PC-9 (cell line): ENCODE data around the gene OGFRL1. TPM values are rescaled to one million over a fixed set of nuclear protein-coding genes. Genes with fewer than 3 reads are reported as not detected.

Experiments used
- BruUV-seq: library from RNA; stranded (reverse); fragments of 400-500 nt; replicated peaks from 2 replicates; lab custom pipeline; 2021; lab: Mats Ljungman, UMichigan
- CTCF ChIA-PET: fragments of 300-600 bp; sonication (Branson Sonifier 250); formaldehyde crosslinking; loops from one replicate; lab custom pipeline; 2022; ENCODE audit warnings: antibody characterized with exemption; lab: Charles Lee
- POLR2A ChIA-PET: fragments of 300-600 bp; sonication (Branson Sonifier 250); formaldehyde crosslinking; loops from one replicate; lab custom pipeline; 2022; ENCODE audit warnings: antibody characterized with exemption; ENCODE audit not compliant: unreplicated experiment; lab: Charles Lee
- DNase-seq, 2 experiments: peaks; one replicate each; pipeline versions ENCODE4 v3.0.0 to v3.0.0-alpha.2; 2015 to 2022; ENCODE audit warnings: mixed read lengths in 1 of 2
- H2AFZ ChIP-seq: fragments of 200-600 bp; sonication (generic); 2 replicates; pipeline ENCODE4 v1.8.1; 2017; ENCODE audit warnings: antibody characterized with exemption
- H3F3A ChIP-seq: fragments of 200-600 bp; sonication (generic); 2 replicates; pipeline ENCODE4 v1.8.1; 2017; ENCODE audit warnings: antibody characterized with exemption, mild to moderate bottlenecking, low read depth; ENCODE audit not compliant: insufficient read depth
- H3K27ac ChIP-seq: fragments of 200-600 bp; sonication (generic); 2 replicates; pipeline ENCODE4 v1.6.1; 2016; ENCODE audit warnings: mixed run types
- H3K27me3 ChIP-seq: fragments of 200-600 bp; sonication (generic); 2 replicates; pipeline ENCODE4 v1.6.1; 2016; ENCODE audit warnings: low read depth, mixed run types; ENCODE audit not compliant: insufficient read depth
- H3K36me3 ChIP-seq: fragments of 200-600 bp; sonication (generic); 2 replicates; pipeline ENCODE4 v1.6.1; 2016; ENCODE audit warnings: low read depth, mixed run types
- H3K4me1 ChIP-seq: fragments of 200-600 bp; sonication (generic); replicated peaks from 2 replicates; pipeline ENCODE4 v1.6.1; 2016; ENCODE audit warnings: mixed run types; ENCODE audit not compliant: insufficient read depth
- H3K4me2 ChIP-seq: fragments of 200-600 bp; sonication (generic); 2 replicates; pipeline ENCODE4 v1.6.1; 2017; ENCODE audit warnings: mixed run types
- H3K4me3 ChIP-seq: fragments of 200-600 bp; sonication (generic); 2 replicates; pipeline ENCODE4 v1.6.1; 2016; ENCODE audit warnings: mixed run types
- H3K79me2 ChIP-seq: fragments of 200-600 bp; sonication (generic); 2 replicates; pipeline ENCODE4 v1.6.1; 2017; ENCODE audit warnings: low read depth, mixed run types
- H3K9me2 ChIP-seq: fragments of 200-600 bp; sonication (generic); 2 replicates; pipeline ENCODE4 v1.8.1; 2017; ENCODE audit warnings: mild to moderate bottlenecking; ENCODE audit not compliant: insufficient read depth
- H3K9me3 ChIP-seq: fragments of 200-600 bp; sonication (generic); 2 replicates; pipeline ENCODE4 v1.8.1; 2016; ENCODE audit warnings: low read depth; ENCODE audit not compliant: insufficient read depth
- H4K20me1 ChIP-seq: fragments of 200-600 bp; sonication (generic); 2 replicates; pipeline ENCODE4 v1.8.1; 2017; ENCODE audit not compliant: insufficient read depth
- EZH2 ChIP-seq: fragments of 200-600 bp; sonication (generic); IDR thresholded peaks from 2 replicates; pipeline ENCODE4 v1.8.0; 2017; ENCODE audit warnings: antibody characterized with exemption, low read depth
- intact Hi-C: fragments of 100-400 bp; cut with micrococcal nuclease; formaldehyde crosslinking; loops from one replicate; pipeline ENCODE4 v1.10.0; 2022; ENCODE audit not compliant: unreplicated experiment
- total RNA-seq: library from RNA; stranded (reverse); gene quantifications from 2 replicates; pipeline ENCODE4 v1.2.3, GENCODE V29; 2021
- TF ChIP-seq, protein P1 (sequence below): fragments of 200-600 bp; sonication (generic); conservative IDR thresholded peaks from 2 replicates; pipeline ENCODE4 v1.6.1; 2017; ENCODE audit warnings: mixed run types, antibody characterized with exemption, mild to moderate bottlenecking, moderate library complexity

OGFRL1 gene
- total RNA-seq, 1 experiment from 2014 or later = 11.0 TPM

DNA sequence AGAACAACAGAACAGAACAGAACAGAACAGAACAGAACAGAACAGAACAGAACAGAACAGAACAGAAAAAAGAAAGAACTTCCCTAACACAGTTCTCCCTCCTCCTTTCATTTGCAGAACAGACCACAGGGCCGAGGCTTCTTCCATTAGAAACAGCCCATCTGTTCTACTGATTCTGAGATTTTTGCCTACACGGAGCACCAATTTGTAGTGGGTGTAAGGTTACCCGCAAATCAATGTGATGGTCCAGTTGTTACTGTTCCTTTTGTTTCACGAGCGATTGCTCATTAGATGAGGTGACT lies 734 bp upstream of the OGFRL1 start:
- peak overlapping the region; percentile 80 for H3K4me3 ChIP-seq
- peak overlapping the region; percentile 92 for H2AFZ ChIP-seq
- BruUV-seq = no TSS peak
- no peaks in the 10 kb centered on the region for H3K9me3 ChIP-seq
- H3K27ac ChIP-seq = no peak overlapping the region
- no peak for DNase-seq
- no peaks in the 10 kb centered on the region for H3K36me3 ChIP-seq
- H3F3A ChIP-seq = peaks cover 16% of the 10 kb centered on the region; the same call in 1 of the 2 replicates
- peaks cover 16% of the 10 kb centered on the region; the same call in 1 of the 2 replicates for H3K79me2 ChIP-seq
- H3K4me2 ChIP-seq = peak overlapping the region; percentile 88
- H4K20me1 ChIP-seq = no peaks in the 10 kb centered on the region
- intact Hi-C loops = loop anchor here (5.0 kb wide), 2 partner anchors 44 to 96 kb away; no protein-coding TSS in a partner anchor
- peaks cover 24% of the 10 kb centered on the region for H3K4me1 ChIP-seq
- POLR2A ChIA-PET = interaction anchor here (0.5 to 0.7 kb wide), 5 partner anchors 85 to 191 kb away, joined by 3 to 9 read pairs (median 5); no protein-coding TSS in a partner anchor
- H3K27me3 ChIP-seq = no peaks in the 10 kb centered on the region
- CTCF ChIA-PET = interaction anchor here (0.6 kb wide), 1 partner anchor 38 kb away, joined by 3 read pairs; no protein-coding TSS in a partner anchor
- H3K9me2 ChIP-seq = no peaks in the 10 kb centered on the region
- TF ChIP-seq EZH2 = no peak
- TF ChIP-seq, protein P1, sequence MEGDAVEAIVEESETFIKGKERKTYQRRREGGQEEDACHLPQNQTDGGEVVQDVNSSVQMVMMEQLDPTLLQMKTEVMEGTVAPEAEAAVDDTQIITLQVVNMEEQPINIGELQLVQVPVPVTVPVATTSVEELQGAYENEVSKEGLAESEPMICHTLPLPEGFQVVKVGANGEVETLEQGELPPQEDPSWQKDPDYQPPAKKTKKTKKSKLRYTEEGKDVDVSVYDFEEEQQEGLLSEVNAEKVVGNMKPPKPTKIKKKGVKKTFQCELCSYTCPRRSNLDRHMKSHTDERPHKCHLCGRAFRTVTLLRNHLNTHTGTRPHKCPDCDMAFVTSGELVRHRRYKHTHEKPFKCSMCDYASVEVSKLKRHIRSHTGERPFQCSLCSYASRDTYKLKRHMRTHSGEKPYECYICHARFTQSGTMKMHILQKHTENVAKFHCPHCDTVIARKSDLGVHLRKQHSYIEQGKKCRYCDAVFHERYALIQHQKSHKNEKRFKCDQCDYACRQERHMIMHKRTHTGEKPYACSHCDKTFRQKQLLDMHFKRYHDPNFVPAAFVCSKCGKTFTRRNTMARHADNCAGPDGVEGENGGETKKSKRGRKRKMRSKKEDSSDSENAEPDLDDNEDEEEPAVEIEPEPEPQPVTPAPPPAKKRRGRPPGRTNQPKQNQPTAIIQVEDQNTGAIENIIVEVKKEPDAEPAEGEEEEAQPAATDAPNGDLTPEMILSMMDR = no peak

DNA sequence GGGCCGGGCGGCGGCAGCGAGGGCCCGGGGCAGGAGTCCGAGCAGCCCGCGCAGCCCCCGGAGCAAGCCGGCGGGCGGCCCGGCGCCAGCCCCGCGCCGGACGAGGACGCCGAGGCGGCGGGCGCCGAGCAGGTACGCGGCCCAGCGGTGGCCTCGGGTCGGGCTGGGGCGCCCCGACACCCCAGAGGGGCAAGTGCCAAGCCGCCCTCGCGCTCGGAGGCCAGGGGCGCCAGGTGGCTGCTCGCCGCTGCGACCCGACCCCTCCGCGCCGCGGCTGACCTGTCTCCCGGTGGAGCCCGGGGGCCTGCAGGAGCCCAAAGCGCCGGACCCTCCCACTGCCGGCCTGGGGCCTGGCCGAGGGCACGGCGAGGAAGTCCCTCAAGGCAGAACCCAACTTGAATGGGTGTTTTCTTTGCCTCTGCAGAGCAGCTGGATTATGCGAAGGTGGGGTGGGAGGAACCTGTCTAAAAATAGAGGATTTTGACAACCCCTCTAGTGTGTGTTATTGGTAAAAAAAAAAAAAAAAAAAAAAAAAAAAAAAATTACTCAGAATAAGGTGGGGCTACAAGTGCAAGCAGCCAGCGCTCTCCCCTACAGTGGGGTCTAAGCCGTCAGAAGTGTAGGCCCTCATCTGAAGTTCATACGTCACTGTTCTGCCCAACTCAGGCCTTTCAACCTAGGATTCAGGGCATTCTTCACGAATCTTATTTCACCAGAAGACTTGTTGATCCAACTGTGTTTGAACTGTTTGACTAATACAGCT lies 609 bp downstream of the OGFRL1 start:
- H3K9me2 ChIP-seq = no peaks in the 10 kb centered on the region
- DNase-seq = peak in 1 of 2 experiments; percentile 27
- H3K27ac ChIP-seq = no peak overlapping the region
- H3K4me1 ChIP-seq = peaks cover 28% of the 10 kb centered on the region
- peak overlapping the region; percentile 88 for H3K4me2 ChIP-seq
- peak overlapping the region; percentile 80 for H3K4me3 ChIP-seq
- no peaks in the 10 kb centered on the region for H3K9me3 ChIP-seq
- H3F3A ChIP-seq = peaks cover 16% of the 10 kb centered on the region; the same call in 1 of the 2 replicates
- no peak for TF ChIP-seq EZH2
- TF ChIP-seq, protein P1 = no peak
- H3K79me2 ChIP-seq = peaks cover 16% of the 10 kb centered on the region; the same call in 1 of the 2 replicates
- no peaks in the 10 kb centered on the region for H3K27me3 ChIP-seq
- peak overlapping the region; percentile 77 for H2AFZ ChIP-seq
- H3K36me3 ChIP-seq = no peaks in the 10 kb centered on the region
- intact Hi-C loops = loop anchor here (5.0 kb wide), 2 partner anchors 43 to 97 kb away; no protein-coding TSS in a partner anchor
- ChIA-PET POLR2A (no interaction called here), CTCF (interaction anchor here (1.3 kb wide), 1 partner anchor 99 kb away, joined by 3 read pairs; no protein-coding TSS in a partner anchor)
- BruUV-seq = no TSS peak
- H4K20me1 ChIP-seq = no peaks in the 10 kb centered on the region

DNA sequence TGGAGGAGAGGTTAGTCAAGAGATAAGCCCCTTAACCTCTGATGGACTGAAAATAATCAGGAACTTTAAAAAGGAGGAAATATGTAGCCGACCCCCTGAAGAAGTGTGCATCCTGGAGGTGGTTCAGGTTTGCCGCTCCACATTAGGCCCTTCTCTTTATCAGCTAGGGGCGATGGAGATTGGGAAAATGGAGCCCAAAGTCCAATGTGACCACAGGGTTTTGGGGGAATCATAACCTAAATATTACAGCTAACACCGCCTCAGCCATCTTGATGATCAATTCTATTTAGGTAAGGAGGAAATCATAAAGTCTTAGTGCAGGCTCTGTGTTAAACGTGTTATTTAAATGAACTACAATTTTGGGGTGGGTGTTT lies 1.2 kb downstream of the OGFRL1 start:
- no peak for TF ChIP-seq EZH2
- TF ChIP-seq, protein P1 = no peak
- ChIA-PET CTCF (interaction anchor here (1.3 kb wide), 1 partner anchor 99 kb away, joined by 3 read pairs; no protein-coding TSS in a partner anchor), POLR2A (no interaction called here)
- no peaks in the 10 kb centered on the region for H3K9me2 ChIP-seq
- no peaks in the 10 kb centered on the region for H3K27me3 ChIP-seq
- no peaks in the 10 kb centered on the region for H3K9me3 ChIP-seq
- intact Hi-C loops = loop anchor here (5.0 kb wide), 3 partner anchors 43 to 223 kb away; no protein-coding TSS in a partner anchor
- TSS peak; percentile 56 for BruUV-seq
- H4K20me1 ChIP-seq = no peaks in the 10 kb centered on the region
- peak overlapping the region; percentile 72; the same call in 1 of the 2 replicates for H2AFZ ChIP-seq
- H3K27ac ChIP-seq = no peak overlapping the region
- H3K4me3 ChIP-seq = peak overlapping the region; percentile 80
- H3K79me2 ChIP-seq = peaks cover 16% of the 10 kb centered on the region; the same call in 1 of the 2 replicates
- no peak for DNase-seq
- peaks cover 33% of the 10 kb centered on the region for H3K4me1 ChIP-seq
- peaks cover 16% of the 10 kb centered on the region; the same call in 1 of the 2 replicates for H3F3A ChIP-seq
- H3K36me3 ChIP-seq = no peaks in the 10 kb centered on the region
- H3K4me2 ChIP-seq = peak overlapping the region; percentile 88
